Activated T-cell treated with anti-CD3 and anti-CD28 coated beads, Interleukin-2, amount 50 U/mL, for 72 hours (primary cell): ENCODE data around the gene ROR1. TPM values are rescaled to one million over a fixed set of nuclear protein-coding genes. Genes with fewer than 3 reads are reported as not detected.

Experiments used
- ATAC-seq, 2 donors: fragments of 150-1000 bp; cut with Tn5 transposase; replicated peaks in 1 of 2; 2 replicates each; pipeline ENCODE4 v1.10.0; 2021; ENCODE audit warnings: moderate library complexity in 2 of 2, mild to moderate bottlenecking in 1 of 2
- DNase-seq, 2 donors: peaks; one replicate each; pipeline ENCODE4 v3.0.0; 2021 to 2022; ENCODE audit warnings: mixed read lengths in 1 of 2
- H3K27ac Mint-ChIP-seq: one replicate; pipeline ENCODE4 v1.8.0; 2022; ENCODE audit warnings: mild to moderate bottlenecking, moderate library complexity, mixed read lengths
- H3K27me3 Mint-ChIP-seq: one replicate; pipeline ENCODE4 v1.8.0; 2022; ENCODE audit warnings: low read depth, mixed read lengths
- H3K36me3 Mint-ChIP-seq, 2 donors: one replicate each; pipeline ENCODE4 v1.8.0; 2022; ENCODE audit warnings: mixed read lengths in 2 of 2, mild to moderate bottlenecking in 1 of 2; ENCODE audit not compliant: insufficient read depth in 2 of 2
- H3K4me1 Mint-ChIP-seq: one replicate; pipeline ENCODE4 v1.8.0; 2022; ENCODE audit warnings: low read depth, mixed read lengths
- H3K4me3 Mint-ChIP-seq, 2 donors: one replicate each; pipeline ENCODE4 v1.8.0; 2022; ENCODE audit warnings: mild to moderate bottlenecking in 2 of 2, mixed read lengths in 2 of 2, moderate library complexity in 2 of 2
- H3K9me3 Mint-ChIP-seq, 2 donors: one replicate each; pipeline ENCODE4 v1.8.0; 2022; ENCODE audit warnings: mixed read lengths in 2 of 2
- total RNA-seq, 2 donors: library from RNA; stranded (reverse); gene quantifications; one replicate each; pipeline ENCODE4 v1.2.3, GENCODE V29; 2022

The ROR1 gene
- total RNA-seq, 2 donors from 2014 or later = 0.19 TPM; not detected in 1

- H3K27ac Mint-ChIP-seq = no peak overlapping the region
- H3K9me3 Mint-ChIP-seq = no peaks in the 10 kb centered on the region
- H3K27me3 Mint-ChIP-seq = peaks cover 6% of the 10 kb centered on the region
- ATAC-seq (no peak), DNase-seq (no peak)
- no peak overlapping the region for H3K4me3 Mint-ChIP-seq
- H3K4me1 Mint-ChIP-seq = peaks cover 5% of the 10 kb centered on the region
- no peaks in the 10 kb centered on the region for H3K36me3 Mint-ChIP-seq
These were observed 70.1 kb downstream of the ROR1 start for GRCh38 chr1:63843884-63844283.

GRCh38 chr1:63845346-63845745 lies 71.5 kb downstream of the ROR1 start:
- H3K36me3 Mint-ChIP-seq = no peaks in the 10 kb centered on the region
- no peak overlapping the region for H3K27ac Mint-ChIP-seq
- peaks cover 5% of the 10 kb centered on the region for H3K4me1 Mint-ChIP-seq
- no peaks in the 10 kb centered on the region for H3K9me3 Mint-ChIP-seq
- no peak overlapping the region for H3K4me3 Mint-ChIP-seq
- DNase-seq (no peak), ATAC-seq (no peak)
- H3K27me3 Mint-ChIP-seq = peaks cover 6% of the 10 kb centered on the region

- no peak overlapping the region for H3K4me3 Mint-ChIP-seq
- no peak for DNase-seq
- peaks cover 6% of the 10 kb centered on the region for H3K27me3 Mint-ChIP-seq
These were observed 73.6 kb downstream of the ROR1 start for GRCh38 chr1:63847308-63847910.

GRCh38 chr1:63848733-63849132 lies 74.9 kb downstream of the ROR1 start:
- H3K4me1 Mint-ChIP-seq = peaks cover 5% of the 10 kb centered on the region
- peaks cover 6% of the 10 kb centered on the region for H3K27me3 Mint-ChIP-seq
- no peaks in the 10 kb centered on the region for H3K36me3 Mint-ChIP-seq
- no peaks in the 10 kb centered on the region for H3K9me3 Mint-ChIP-seq
- no peak overlapping the region for H3K27ac Mint-ChIP-seq
- DNase-seq (no peak), ATAC-seq (no peak)
- H3K4me3 Mint-ChIP-seq = no peak overlapping the region

More at GRCh38 chr1:63847308-63847910, 73.6 kb downstream of the ROR1 start:
- no peak overlapping the region for H3K27ac Mint-ChIP-seq
- no peak for ATAC-seq
- H3K36me3 Mint-ChIP-seq = no peaks in the 10 kb centered on the region
- H3K4me1 Mint-ChIP-seq = peaks cover 5% of the 10 kb centered on the region
- H3K9me3 Mint-ChIP-seq = no peaks in the 10 kb centered on the region

- no peak for DNase-seq
- no peak for ATAC-seq
- peaks cover 6% of the 10 kb centered on the region for H3K27me3 Mint-ChIP-seq
- no peak overlapping the region for H3K27ac Mint-ChIP-seq
- H3K9me3 Mint-ChIP-seq = no peaks in the 10 kb centered on the region
- peaks cover 5% of the 10 kb centered on the region for H3K4me1 Mint-ChIP-seq
- H3K36me3 Mint-ChIP-seq = no peaks in the 10 kb centered on the region
- H3K4me3 Mint-ChIP-seq = no peak overlapping the region
These were observed 75.3 kb downstream of the ROR1 start for GRCh38 chr1:63849149-63849548.

GRCh38 chr1:63854091-63854490 lies 80.3 kb downstream of the ROR1 start:
- Mint-ChIP-seq H3K27me3 (no peaks in the 10 kb centered on the region), H3K4me1 (no peaks in the 10 kb centered on the region), H3K36me3 (peaks cover 2 to 3% of the 10 kb centered on the region in 2 donors), H3K9me3 (peaks cover 0 to 9% of the 10 kb centered on the region in 2 donors), H3K27ac (no peak overlapping the region), H3K4me3 (no peak overlapping the region)
- DNase-seq = no peak
- no peak for ATAC-seq

- Mint-ChIP-seq H3K9me3 (peaks cover 0 to 9% of the 10 kb centered on the region in 2 donors), H3K4me1 (no peaks in the 10 kb centered on the region), H3K36me3 (peaks cover 2 to 3% of the 10 kb centered on the region in 2 donors), H3K27me3 (peaks cover 4% of the 10 kb centered on the region), H3K4me3 (no peak overlapping the region), H3K27ac (no peak overlapping the region)
- DNase-seq (no peak), ATAC-seq (no peak)
These were observed 82.1 kb downstream of the ROR1 start for GRCh38 chr1:63855942-63856341.

GRCh38 chr1:63856924-63857323 lies 83.1 kb downstream of the ROR1 start:
- H3K27me3 Mint-ChIP-seq = peaks cover 4% of the 10 kb centered on the region
- peaks cover 2 to 3% of the 10 kb centered on the region in 2 donors for H3K36me3 Mint-ChIP-seq
- H3K27ac Mint-ChIP-seq = no peak overlapping the region

GRCh38 chr1:63857478-63857877 lies 83.7 kb downstream of the ROR1 start:
- DNase-seq = no peak
- no peak overlapping the region for H3K4me3 Mint-ChIP-seq
- peaks cover 2 to 3% of the 10 kb centered on the region in 2 donors for H3K36me3 Mint-ChIP-seq
- peaks cover 4% of the 10 kb centered on the region for H3K27me3 Mint-ChIP-seq
- H3K27ac Mint-ChIP-seq = no peak overlapping the region
- no peak for ATAC-seq
- H3K4me1 Mint-ChIP-seq = no peaks in the 10 kb centered on the region
- H3K9me3 Mint-ChIP-seq = peaks cover 0 to 9% of the 10 kb centered on the region in 2 donors

More at GRCh38 chr1:63856924-63857323, 83.1 kb downstream of the ROR1 start:
- Mint-ChIP-seq H3K4me3 (no peak overlapping the region), H3K4me1 (no peaks in the 10 kb centered on the region), H3K9me3 (peaks cover 0 to 9% of the 10 kb centered on the region in 2 donors)
- DNase-seq (no peak), ATAC-seq (no peak)

- peaks cover 0 to 9% of the 10 kb centered on the region in 2 donors for H3K9me3 Mint-ChIP-seq
- H3K4me3 Mint-ChIP-seq = no peak overlapping the region
- H3K36me3 Mint-ChIP-seq = peaks cover 2 to 3% of the 10 kb centered on the region in 2 donors
- H3K4me1 Mint-ChIP-seq = no peaks in the 10 kb centered on the region
- no peak overlapping the region for H3K27ac Mint-ChIP-seq
- DNase-seq (no peak), ATAC-seq (no peak)
- peaks cover 4% of the 10 kb centered on the region for H3K27me3 Mint-ChIP-seq
These were observed 84.3 kb downstream of the ROR1 start for GRCh38 chr1:63858153-63858552.

GRCh38 chr1:63859480-63860275 lies 85.9 kb downstream of the ROR1 start:
- DNase-seq (no peak), ATAC-seq (no peak)
- Mint-ChIP-seq H3K9me3 (peaks cover 0 to 9% of the 10 kb centered on the region in 2 donors), H3K4me3 (no peak overlapping the region), H3K36me3 (peaks cover 2 to 3% of the 10 kb centered on the region in 2 donors), H3K27me3 (peaks cover 4% of the 10 kb centered on the region), H3K4me1 (no peaks in the 10 kb centered on the region), H3K27ac (no peak overlapping the region)

- Mint-ChIP-seq H3K36me3 (peaks cover 2 to 3% of the 10 kb centered on the region in 2 donors), H3K4me1 (no peaks in the 10 kb centered on the region), H3K27ac (no peak overlapping the region), H3K9me3 (peaks cover 0 to 5% of the 10 kb centered on the region in 2 donors), H3K27me3 (peaks cover 4% of the 10 kb centered on the region), H3K4me3 (no peak overlapping the region)
- no peak for DNase-seq
- no peak for ATAC-seq
These were observed 87.4 kb downstream of the ROR1 start for GRCh38 chr1:63861052-63861691.

GRCh38 chr1:63863145-63863544 lies 89.3 kb downstream of the ROR1 start:
- Mint-ChIP-seq H3K9me3 (no peaks in the 10 kb centered on the region), H3K4me3 (no peak overlapping the region), H3K27ac (no peak overlapping the region), H3K27me3 (peaks cover 4% of the 10 kb centered on the region), H3K4me1 (no peaks in the 10 kb centered on the region), H3K36me3 (no peaks in the 10 kb centered on the region)
- ATAC-seq (no peak), DNase-seq (no peak)
